Esophagus squamous epithelium (tissue), 5 donors: Measurements from ENCODE around the gene DOCK3. TPM values are rescaled to one million over a fixed set of nuclear protein-coding genes. Genes with fewer than 3 reads are reported as not detected.

Source experiments
- DNase-seq: peaks from one replicate; lab custom pipeline; 2025; lab: John Stamatoyannopoulos, UW
- H3K27ac ChIP-seq, 4 donors: fragments of 200-600 bp; sonication (generic); one replicate each; pipeline ENCODE4 v1.5.1; 2016 to 2019; ENCODE audit warnings: mild to moderate bottlenecking in 1 of 4
- H3K27me3 ChIP-seq, 4 donors: fragments of 200-600 bp; sonication (generic); 1 replicate in 3 of 4; 2 replicates in 1 of 4; pipeline versions ENCODE4 v1.5.1 to v1.6.0; 2017 to 2021; ENCODE audit warnings: antibody characterized with exemption in 1 of 4
- H3K36me3 ChIP-seq, 3 donors: fragments of 200-600 bp; sonication (generic); one replicate each; pipeline ENCODE4 v1.5.1; 2016 to 2019
- H3K4me1 ChIP-seq, 3 donors: fragments of 200-600 bp; sonication (generic); one replicate each; pipeline ENCODE4 v1.5.1; 2017 to 2019
- H3K4me3 ChIP-seq, 4 donors: fragments of 200-600 bp; sonication (generic); 1 replicate in 3 of 4; 2 replicates in 1 of 4; pipeline ENCODE4 v1.5.1; 2016 to 2019; ENCODE audit warnings: mild to moderate bottlenecking in 2 of 4, moderate library complexity in 1 of 4
- H3K9me3 ChIP-seq, 3 donors: fragments of 200-600 bp; sonication (generic); one replicate each; pipeline ENCODE4 v1.5.1; 2016 to 2019
- CTCF ChIP-seq, 6 experiments: fragments of 450-650 bp in 4 of 6; fragments of 200-600 bp in 2 of 6; sonication (generic) in 2 of 6; IDR thresholded peaks; one replicate each; pipeline ENCODE4 v1.5.1; 2016 to 2019; ENCODE audit warnings: antibody characterized with exemption in 6 of 6, mild to moderate bottlenecking in 4 of 6, moderate library complexity in 4 of 6
- POLR2A ChIP-seq, 4 donors: fragments of 450-650 bp; IDR thresholded peaks; one replicate each; pipeline ENCODE4 v1.6.1; 2017; ENCODE audit warnings: antibody characterized with exemption in 4 of 4, mild to moderate bottlenecking in 4 of 4, moderate library complexity in 3 of 4
- WGBS, 2 donors: methylation state at CpG; one replicate each; pipeline ENCODE4 v1.1.5; 2018; 5-methylcytosine and 5-hydroxymethylcytosine counted together
- intact Hi-C: fragments of 100-400 bp; cut with DNase I; formaldehyde crosslinking; loops from one replicate; pipeline ENCODE4 v1.15.0; 2022
- total RNA-seq, 4 donors: library from RNA; depleted of rRNA; stranded (reverse); fragments of >200 nt; gene quantifications; one replicate each; pipeline ENCODE4 v1.1.0, GENCODE V29; 2016
- donor health status: DM: yes; HTN: yes; CAD: no.

Gene DOCK3
- total RNA-seq, 4 donors from 2014 or later = 0.92 to 1.7 (median 1.4) TPM

GRCh38 chr3:51024765-51025632, 350.3 kb downstream of the DOCK3 start:
- intact Hi-C loops = no loop called here
- WGBS, 2 donors = 21 to 30% methylated on average over 8 to 9 of the region's 10 CpGs
- no peak overlapping the region for H3K4me3 ChIP-seq
- no peak for TF ChIP-seq CTCF (IDR thresholded peaks at IDR 0.05)
- DNase-seq = no peak
- peak overlapping the region in 1 of 4 donors; percentile 14 for H3K27ac ChIP-seq
- H3K36me3 ChIP-seq = no peaks in the 10 kb centered on the region
- H3K27me3 ChIP-seq = no peaks in the 10 kb centered on the region
- no peaks in the 10 kb centered on the region for H3K9me3 ChIP-seq
- H3K4me1 ChIP-seq = peaks cover 0 to 10% (median 0%) of the 10 kb centered on the region in 3 donors

- no peaks in the 10 kb centered on the region for H3K27me3 ChIP-seq
- no peak for DNase-seq
- no peak for TF ChIP-seq POLR2A (IDR thresholded peaks at IDR 0.05)
- TF ChIP-seq CTCF (IDR thresholded peaks at IDR 0.05) = no peak
- intact Hi-C loops = no loop called here
- no peak overlapping the region for H3K4me3 ChIP-seq
- H3K36me3 ChIP-seq = no peaks in the 10 kb centered on the region
- WGBS, 2 donors = 52% methylated on average over 3 of the region's 3 CpGs
- no peaks in the 10 kb centered on the region for H3K4me1 ChIP-seq
- H3K9me3 ChIP-seq = no peaks in the 10 kb centered on the region
- H3K27ac ChIP-seq = no peak overlapping the region
Measured at GRCh38 chr3:51031666-51032065, 356.9 kb downstream of the DOCK3 start.

- no peaks in the 10 kb centered on the region for H3K27me3 ChIP-seq
- no peak overlapping the region for H3K27ac ChIP-seq
- no peak overlapping the region for H3K4me3 ChIP-seq
- no peak for DNase-seq
- H3K4me1 ChIP-seq = no peaks in the 10 kb centered on the region
- TF ChIP-seq CTCF (IDR thresholded peaks at IDR 0.05) (no peak), POLR2A (IDR thresholded peaks at IDR 0.05) (no peak)
- intact Hi-C loops = no loop called here
- no peaks in the 10 kb centered on the region for H3K9me3 ChIP-seq
- no peaks in the 10 kb centered on the region for H3K36me3 ChIP-seq
Measured at GRCh38 chr3:51035630-51036029, 360.9 kb downstream of the DOCK3 start.

- no peak for TF ChIP-seq CTCF (IDR thresholded peaks at IDR 0.05)
- no peak for TF ChIP-seq POLR2A (IDR thresholded peaks at IDR 0.05)
- Histone ChIP-seq H3K4me3 (no peak overlapping the region), H3K4me1 (no peaks in the 10 kb centered on the region), H3K27ac (no peak overlapping the region), H3K9me3 (no peaks in the 10 kb centered on the region), H3K27me3 (no peaks in the 10 kb centered on the region), H3K36me3 (no peaks in the 10 kb centered on the region)
- DNase-seq = no peak
- 93 to 94% methylated on average over 1 of the region's 1 CpG for WGBS, 2 donors
- intact Hi-C loops = no loop called here
Measured at GRCh38 chr3:51044982-51045381, 370.3 kb downstream of the DOCK3 start.

GRCh38 chr3:51052562-51052961, 377.8 kb downstream of the DOCK3 start:
- H3K9me3 ChIP-seq = no peaks in the 10 kb centered on the region
- H3K36me3 ChIP-seq = no peaks in the 10 kb centered on the region
- DNase-seq = no peak
- no peaks in the 10 kb centered on the region for H3K4me1 ChIP-seq
- 33 to 92% methylated on average over 1 of the region's 1 CpG for WGBS, 2 donors
- no peak overlapping the region for H3K27ac ChIP-seq
- intact Hi-C loops = no loop called here
- H3K27me3 ChIP-seq = no peaks in the 10 kb centered on the region
- TF ChIP-seq CTCF (IDR thresholded peaks at IDR 0.05) = no peak
- TF ChIP-seq POLR2A (IDR thresholded peaks at IDR 0.05) = no peak
- no peak overlapping the region for H3K4me3 ChIP-seq
